ENCODE data around the gene TRAPPC14.

TRAPPC14 gene

DNA sequence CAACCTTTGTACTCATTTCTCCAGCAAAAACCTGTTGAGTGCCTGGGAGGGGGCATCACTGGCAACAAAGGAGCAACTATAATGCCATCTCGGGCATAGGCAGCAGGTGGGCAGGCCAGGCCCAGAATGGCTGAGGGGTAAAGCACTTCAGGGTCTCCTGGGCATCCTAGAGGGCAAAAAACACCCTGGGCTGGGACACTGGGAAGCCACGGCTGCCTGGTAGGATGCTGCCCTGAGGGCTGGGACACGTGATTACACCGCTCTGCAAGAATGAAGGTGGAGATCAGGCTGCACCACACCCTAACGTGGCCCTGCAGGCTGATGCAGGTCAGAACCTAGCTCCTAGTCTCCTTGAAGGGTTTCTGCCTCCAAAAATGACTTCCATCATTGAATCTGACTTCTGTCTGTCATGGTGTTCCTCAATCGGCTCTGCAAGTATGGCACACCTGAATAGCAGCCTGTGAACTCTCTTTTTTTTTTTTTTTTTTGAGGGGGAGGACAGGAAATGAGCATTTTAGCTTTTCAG lies 4.5 kb upstream of the TRAPPC14 start (continued):
- TF ChIP-seq ZNF777 (tag by site-specific recombination; IDR thresholded peaks at IDR 0.05; ENCODE audit: borderline replicate concordance), result no peak
- TF ChIP-seq IKZF3 (tag by site-specific recombination; IDR thresholded peaks at IDR 0.05), result no peak
- TF ChIP-seq ZNF169 (tag by site-specific recombination; IDR thresholded peaks at IDR 0.05), result no peak
- no peak for TF ChIP-seq ZNF350 (tag by site-specific recombination; IDR thresholded peaks at IDR 0.05)
- no peak for TF ChIP-seq ZNF404 (tag by site-specific recombination; IDR thresholded peaks at IDR 0.05)
- TF ChIP-seq, protein P1, sequence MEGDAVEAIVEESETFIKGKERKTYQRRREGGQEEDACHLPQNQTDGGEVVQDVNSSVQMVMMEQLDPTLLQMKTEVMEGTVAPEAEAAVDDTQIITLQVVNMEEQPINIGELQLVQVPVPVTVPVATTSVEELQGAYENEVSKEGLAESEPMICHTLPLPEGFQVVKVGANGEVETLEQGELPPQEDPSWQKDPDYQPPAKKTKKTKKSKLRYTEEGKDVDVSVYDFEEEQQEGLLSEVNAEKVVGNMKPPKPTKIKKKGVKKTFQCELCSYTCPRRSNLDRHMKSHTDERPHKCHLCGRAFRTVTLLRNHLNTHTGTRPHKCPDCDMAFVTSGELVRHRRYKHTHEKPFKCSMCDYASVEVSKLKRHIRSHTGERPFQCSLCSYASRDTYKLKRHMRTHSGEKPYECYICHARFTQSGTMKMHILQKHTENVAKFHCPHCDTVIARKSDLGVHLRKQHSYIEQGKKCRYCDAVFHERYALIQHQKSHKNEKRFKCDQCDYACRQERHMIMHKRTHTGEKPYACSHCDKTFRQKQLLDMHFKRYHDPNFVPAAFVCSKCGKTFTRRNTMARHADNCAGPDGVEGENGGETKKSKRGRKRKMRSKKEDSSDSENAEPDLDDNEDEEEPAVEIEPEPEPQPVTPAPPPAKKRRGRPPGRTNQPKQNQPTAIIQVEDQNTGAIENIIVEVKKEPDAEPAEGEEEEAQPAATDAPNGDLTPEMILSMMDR (tag by site-specific recombination; IDR thresholded peaks at IDR 0.05), result no peak
- TF ChIP-seq MYNN (tag by site-specific recombination; IDR thresholded peaks at IDR 0.05; ENCODE audit: borderline replicate concordance), result no peak
- no peak for TF ChIP-seq ZNF114 (tag by site-specific recombination; IDR thresholded peaks at IDR 0.05)
- TF ChIP-seq ZNF292 (tag by site-specific recombination; IDR thresholded peaks at IDR 0.05; ENCODE audit: borderline replicate concordance, low read depth), result no peak
- TF ChIP-seq ZNF610 (tag by site-specific recombination; IDR thresholded peaks at IDR 0.05; ENCODE audit: borderline replicate concordance), result no peak
- TF ChIP-seq ZBTB8A (tag by site-specific recombination; IDR thresholded peaks at IDR 0.05), result peak; percentile 17; the same call in 1 of the 2 replicates
- TF ChIP-seq, protein P2, sequence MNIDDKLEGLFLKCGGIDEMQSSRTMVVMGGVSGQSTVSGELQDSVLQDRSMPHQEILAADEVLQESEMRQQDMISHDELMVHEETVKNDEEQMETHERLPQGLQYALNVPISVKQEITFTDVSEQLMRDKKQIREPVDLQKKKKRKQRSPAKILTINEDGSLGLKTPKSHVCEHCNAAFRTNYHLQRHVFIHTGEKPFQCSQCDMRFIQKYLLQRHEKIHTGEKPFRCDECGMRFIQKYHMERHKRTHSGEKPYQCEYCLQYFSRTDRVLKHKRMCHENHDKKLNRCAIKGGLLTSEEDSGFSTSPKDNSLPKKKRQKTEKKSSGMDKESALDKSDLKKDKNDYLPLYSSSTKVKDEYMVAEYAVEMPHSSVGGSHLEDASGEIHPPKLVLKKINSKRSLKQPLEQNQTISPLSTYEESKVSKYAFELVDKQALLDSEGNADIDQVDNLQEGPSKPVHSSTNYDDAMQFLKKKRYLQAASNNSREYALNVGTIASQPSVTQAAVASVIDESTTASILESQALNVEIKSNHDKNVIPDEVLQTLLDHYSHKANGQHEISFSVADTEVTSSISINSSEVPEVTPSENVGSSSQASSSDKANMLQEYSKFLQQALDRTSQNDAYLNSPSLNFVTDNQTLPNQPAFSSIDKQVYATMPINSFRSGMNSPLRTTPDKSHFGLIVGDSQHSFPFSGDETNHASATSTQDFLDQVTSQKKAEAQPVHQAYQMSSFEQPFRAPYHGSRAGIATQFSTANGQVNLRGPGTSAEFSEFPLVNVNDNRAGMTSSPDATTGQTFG (tag by site-specific recombination; IDR thresholded peaks at IDR 0.05; ENCODE audit: borderline replicate concordance), result no peak
- TF ChIP-seq SCRT1 (tag by site-specific recombination; IDR thresholded peaks at IDR 0.05; ENCODE audit: borderline replicate concordance), result peak; percentile 67
- peak; percentile 50; the same call in 1 of the 2 replicates for TF ChIP-seq ZBTB17 (tag by site-specific recombination; IDR thresholded peaks at IDR 0.05)
- no peak for TF ChIP-seq GLI2 (tag by site-specific recombination; IDR thresholded peaks at IDR 0.05; ENCODE audit: borderline replicate concordance, low read depth)
- TF ChIP-seq, protein P3, sequence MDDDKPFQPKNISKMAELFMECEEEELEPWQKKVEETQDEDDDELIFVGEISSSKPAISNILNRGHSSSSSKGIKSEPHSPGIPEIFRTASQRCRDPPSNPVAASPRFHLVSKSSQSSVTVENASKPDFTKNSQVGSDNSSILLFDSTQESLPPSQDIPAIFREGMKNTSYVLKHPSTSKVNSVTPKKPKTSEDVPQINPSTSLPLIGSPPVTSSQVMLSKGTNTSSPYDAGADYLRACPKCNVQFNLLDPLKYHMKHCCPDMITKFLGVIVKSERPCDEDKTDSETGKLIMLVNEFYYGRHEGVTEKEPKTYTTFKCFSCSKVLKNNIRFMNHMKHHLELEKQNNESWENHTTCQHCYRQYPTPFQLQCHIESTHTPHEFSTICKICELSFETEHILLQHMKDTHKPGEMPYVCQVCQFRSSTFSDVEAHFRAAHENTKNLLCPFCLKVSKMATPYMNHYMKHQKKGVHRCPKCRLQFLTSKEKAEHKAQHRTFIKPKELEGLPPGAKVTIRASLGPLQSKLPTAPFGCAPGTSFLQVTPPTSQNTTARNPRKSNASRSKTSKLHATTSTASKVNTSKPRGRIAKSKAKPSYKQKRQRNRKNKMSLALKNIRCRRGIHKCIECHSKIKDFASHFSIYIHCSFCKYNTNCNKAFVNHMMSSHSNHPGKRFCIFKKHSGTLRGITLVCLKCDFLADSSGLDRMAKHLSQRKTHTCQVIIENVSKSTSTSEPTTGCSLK (tag by site-specific recombination; IDR thresholded peaks at IDR 0.05), result no peak
- TF ChIP-seq ZNF335 (tag by site-specific recombination; conservative IDR thresholded peaks at IDR 0.05), result no peak
- TF ChIP-seq KLF10 (tag by site-specific recombination; IDR thresholded peaks at IDR 0.05), result no peak
- no peak for TF ChIP-seq ZNF140 (tag by site-specific recombination; IDR thresholded peaks at IDR 0.05)
- no peak for TF ChIP-seq BCL11B (tag by site-specific recombination; IDR thresholded peaks at IDR 0.05; ENCODE audit: low read depth)
- no peak for TF ChIP-seq ZNF670 (tag by site-specific recombination; IDR thresholded peaks at IDR 0.05; ENCODE audit: low read depth)
- TF ChIP-seq ZNF548 (tag by site-specific recombination; IDR thresholded peaks at IDR 0.05), result no peak
- TF ChIP-seq SP2 (tag by site-specific recombination; IDR thresholded peaks at IDR 0.05), result no peak
- no peak for TF ChIP-seq ZNF501 (tag by site-specific recombination; IDR thresholded peaks at IDR 0.05)
- TF ChIP-seq, protein P4, sequence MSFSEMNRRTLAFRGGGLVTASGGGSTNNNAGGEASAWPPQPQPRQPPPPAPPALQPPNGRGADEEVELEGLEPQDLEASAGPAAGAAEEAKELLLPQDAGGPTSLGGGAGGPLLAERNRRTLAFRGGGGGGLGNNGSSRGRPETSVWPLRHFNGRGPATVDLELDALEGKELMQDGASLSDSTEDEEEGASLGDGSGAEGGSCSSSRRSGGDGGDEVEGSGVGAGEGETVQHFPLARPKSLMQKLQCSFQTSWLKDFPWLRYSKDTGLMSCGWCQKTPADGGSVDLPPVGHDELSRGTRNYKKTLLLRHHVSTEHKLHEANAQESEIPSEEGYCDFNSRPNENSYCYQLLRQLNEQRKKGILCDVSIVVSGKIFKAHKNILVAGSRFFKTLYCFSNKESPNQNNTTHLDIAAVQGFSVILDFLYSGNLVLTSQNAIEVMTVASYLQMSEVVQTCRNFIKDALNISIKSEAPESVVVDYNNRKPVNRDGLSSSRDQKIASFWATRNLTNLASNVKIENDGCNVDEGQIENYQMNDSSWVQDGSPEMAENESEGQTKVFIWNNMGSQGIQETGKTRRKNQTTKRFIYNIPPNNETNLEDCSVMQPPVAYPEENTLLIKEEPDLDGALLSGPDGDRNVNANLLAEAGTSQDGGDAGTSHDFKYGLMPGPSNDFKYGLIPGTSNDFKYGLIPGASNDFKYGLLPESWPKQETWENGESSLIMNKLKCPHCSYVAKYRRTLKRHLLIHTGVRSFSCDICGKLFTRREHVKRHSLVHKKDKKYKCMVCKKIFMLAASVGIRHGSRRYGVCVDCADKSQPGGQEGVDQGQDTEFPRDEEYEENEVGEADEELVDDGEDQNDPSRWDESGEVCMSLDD (tag by site-specific recombination; IDR thresholded peaks at IDR 0.05), result no peak
- TF ChIP-seq, protein P5, sequence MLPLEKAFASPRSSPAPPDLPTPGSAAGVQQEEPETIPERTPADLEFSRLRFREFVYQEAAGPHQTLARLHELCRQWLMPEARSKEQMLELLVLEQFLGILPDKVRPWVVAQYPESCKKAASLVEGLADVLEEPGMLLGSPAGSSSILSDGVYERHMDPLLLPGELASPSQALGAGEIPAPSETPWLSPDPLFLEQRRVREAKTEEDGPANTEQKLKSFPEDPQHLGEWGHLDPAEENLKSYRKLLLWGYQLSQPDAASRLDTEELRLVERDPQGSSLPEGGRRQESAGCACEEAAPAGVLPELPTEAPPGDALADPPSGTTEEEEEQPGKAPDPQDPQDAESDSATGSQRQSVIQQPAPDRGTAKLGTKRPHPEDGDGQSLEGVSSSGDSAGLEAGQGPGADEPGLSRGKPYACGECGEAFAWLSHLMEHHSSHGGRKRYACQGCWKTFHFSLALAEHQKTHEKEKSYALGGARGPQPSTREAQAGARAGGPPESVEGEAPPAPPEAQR (tag by site-specific recombination; IDR thresholded peaks at IDR 0.05), result no peak
- no peak for TF ChIP-seq ZNF837 (tag by site-specific recombination; IDR thresholded peaks at IDR 0.05)
- no peak for TF ChIP-seq ZNF596 (tag by site-specific recombination; IDR thresholded peaks at IDR 0.05)
- TF ChIP-seq, protein P6, sequence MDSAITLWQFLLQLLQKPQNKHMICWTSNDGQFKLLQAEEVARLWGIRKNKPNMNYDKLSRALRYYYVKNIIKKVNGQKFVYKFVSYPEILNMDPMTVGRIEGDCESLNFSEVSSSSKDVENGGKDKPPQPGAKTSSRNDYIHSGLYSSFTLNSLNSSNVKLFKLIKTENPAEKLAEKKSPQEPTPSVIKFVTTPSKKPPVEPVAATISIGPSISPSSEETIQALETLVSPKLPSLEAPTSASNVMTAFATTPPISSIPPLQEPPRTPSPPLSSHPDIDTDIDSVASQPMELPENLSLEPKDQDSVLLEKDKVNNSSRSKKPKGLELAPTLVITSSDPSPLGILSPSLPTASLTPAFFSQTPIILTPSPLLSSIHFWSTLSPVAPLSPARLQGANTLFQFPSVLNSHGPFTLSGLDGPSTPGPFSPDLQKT (IDR thresholded peaks at IDR 0.05; ENCODE audit: borderline replicate concordance, low read depth, low read length), result no peak

Measured in HEK293 (cell line).